A549 (cell line): ENCODE results near the gene CELF2.

ENCODE experiments used
- ATOH8 ChIP-seq: fragments of 250-450 bp; sonication (Bioruptor Pico); IDR thresholded peaks from 2 replicates; pipeline ENCODE4 v1.5.0; 2020; ENCODE audit warnings: low read depth, mild to moderate bottlenecking, moderate library complexity
- CBX8 ChIP-seq: fragments of 200-600 bp; sonication (generic); IDR thresholded peaks from 2 replicates; pipeline ENCODE4 v1.6.1; 2016
- CEBPB ChIP-seq, 2 experiments: fragments of >200 bp in 1 of 2; sonication (Bioruptor Twin) in 1 of 2; formaldehyde crosslinking in 1 of 2; IDR thresholded peaks; 2 replicates each; pipeline ENCODE4 v1.6.1; 2012 to 2016
- CHD4 ChIP-seq: fragments of 200-600 bp; sonication (generic); IDR thresholded peaks from 2 replicates; pipeline ENCODE4 v1.6.1; 2016; ENCODE audit warnings: antibody characterized with exemption, mild to moderate bottlenecking, borderline replicate concordance
- CTCF ChIP-seq: fragments of >200 bp; sonication (Bioruptor Twin); formaldehyde crosslinking; IDR thresholded peaks from 3 replicates; pipeline ENCODE4 v1.5.1; 2016
- EP300 ChIP-seq, 2 experiments: fragments of >200 bp; sonication (Bioruptor Twin); formaldehyde crosslinking; IDR thresholded peaks; 2 replicates in 1 of 2; 3 replicates in 1 of 2; pipeline ENCODE4 v1.6.1; 2016 to 2017
- HDAC2 ChIP-seq: fragments of 200-600 bp; sonication (generic); IDR thresholded peaks from 2 replicates; pipeline ENCODE4 v1.6.1; 2016
- KDM1A ChIP-seq: fragments of 200-600 bp; sonication (generic); IDR thresholded peaks from 2 replicates; pipeline ENCODE4 v1.6.1; 2016; ENCODE audit warnings: low read depth, mild to moderate bottlenecking
- KDM5A ChIP-seq: fragments of 200-600 bp; sonication (generic); IDR thresholded peaks from 2 replicates; pipeline ENCODE4 v1.6.1; 2016; ENCODE audit warnings: antibody characterized with exemption, mild to moderate bottlenecking
- MYC ChIP-seq: IDR thresholded peaks from 2 replicates; pipeline ENCODE4 v1.6.1; 2012; ENCODE audit warnings: mild to moderate bottlenecking, inconsistent platforms, low read length, improper control_type of control experiment, borderline replicate concordance
- POLR2A ChIP-seq: IDR thresholded peaks from 2 replicates; pipeline ENCODE4 v1.6.1; 2012; ENCODE audit warnings: mild to moderate bottlenecking, low read length
- RAD21 ChIP-seq, 2 experiments: fragments of >200 bp in 1 of 2; sonication (Bioruptor Twin) in 1 of 2; formaldehyde crosslinking in 1 of 2; IDR thresholded peaks in 1 of 2; conservative IDR thresholded peaks in 1 of 2; 2 replicates in 1 of 2; 3 replicates in 1 of 2; pipeline ENCODE4 v1.6.1; 2012 to 2018; ENCODE audit warnings: inconsistent platforms in 1 of 2
- REST ChIP-seq: fragments of 200-600 bp; sonication (generic); IDR thresholded peaks from 2 replicates; pipeline ENCODE4 v1.6.1; 2016; ENCODE audit warnings: antibody characterized with exemption, mild to moderate bottlenecking, moderate library complexity

GRCh38 chr10:11279314-11279713, 261.6 kb downstream of the CELF2 start:
- TF ChIP-seq EP300 (IDR thresholded peaks at IDR 0.05) = no peak
- TF ChIP-seq CTCF = no peak
- TF ChIP-seq CHD4 = no peak
- no peak for TF ChIP-seq CEBPB (IDR thresholded peaks at IDR 0.05)
- no peak for TF ChIP-seq POLR2A
- no peak for TF ChIP-seq HDAC2
- no peak for TF ChIP-seq ATOH8 (CRISPR knock-in tag)
- TF ChIP-seq RAD21 (conservative IDR thresholded peaks at IDR 0.05 in 1 of 2, IDR thresholded peaks at IDR 0.05 in 1 of 2) = no peak
- TF ChIP-seq MYC = no peak
- TF ChIP-seq CBX8 = no peak
- TF ChIP-seq REST = no peak
- TF ChIP-seq KDM5A = no peak
- TF ChIP-seq KDM1A = no peak
